HG03432 (cell line): ENCODE data around the gene TPPP.
"Not testable (repeated sequence)": the region's sequence is repeated elsewhere in the genome, so short reads cannot be mapped to it uniquely, and the experiment has no call there.

Source experiments
- ATAC-seq: cut with Tn5 transposase; IDR thresholded peaks from one replicate; pipeline ENCODE4 v1.9.1; 2021; ENCODE audit warnings: mild to moderate bottlenecking, moderate library complexity; ENCODE audit not compliant: unreplicated experiment

TPPP gene

DNA sequence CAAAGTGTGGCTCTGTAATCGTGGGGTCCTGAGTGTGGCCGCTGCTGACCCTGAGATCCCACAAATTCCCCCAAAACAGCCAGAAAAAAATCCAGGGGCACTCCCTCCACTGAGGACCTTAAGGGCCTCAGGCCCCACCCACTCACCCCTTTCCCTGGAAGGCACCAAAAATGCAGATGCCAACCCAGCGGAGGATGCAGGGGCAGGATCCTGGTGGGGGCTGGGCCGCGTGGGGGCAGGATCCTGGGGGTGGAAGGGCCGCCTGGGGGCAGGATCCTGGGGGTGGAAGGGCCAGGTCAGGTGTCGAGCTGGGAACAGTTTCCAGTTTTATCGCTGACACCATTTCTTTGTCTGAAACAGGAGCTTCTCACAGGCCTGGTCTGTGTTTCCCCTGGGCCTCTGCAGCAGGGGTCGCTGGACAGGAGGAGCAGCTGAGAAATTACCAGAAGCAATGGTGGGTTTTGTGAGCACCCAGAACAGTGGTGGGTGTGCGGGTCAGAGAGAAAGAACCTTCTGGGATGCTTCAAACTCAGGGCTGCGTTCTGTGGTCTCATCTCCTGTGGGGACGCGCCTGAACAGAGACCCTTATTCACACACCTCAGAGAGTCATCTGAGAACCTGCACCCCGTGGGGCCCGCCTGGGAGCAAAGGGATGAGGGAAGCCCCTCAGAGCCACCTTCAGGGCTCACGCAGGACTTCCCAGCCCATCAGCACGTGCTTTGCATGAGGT lies 13.8 kb downstream of the TPPP start:
- not testable (repeated sequence) for ATAC-seq

DNA sequence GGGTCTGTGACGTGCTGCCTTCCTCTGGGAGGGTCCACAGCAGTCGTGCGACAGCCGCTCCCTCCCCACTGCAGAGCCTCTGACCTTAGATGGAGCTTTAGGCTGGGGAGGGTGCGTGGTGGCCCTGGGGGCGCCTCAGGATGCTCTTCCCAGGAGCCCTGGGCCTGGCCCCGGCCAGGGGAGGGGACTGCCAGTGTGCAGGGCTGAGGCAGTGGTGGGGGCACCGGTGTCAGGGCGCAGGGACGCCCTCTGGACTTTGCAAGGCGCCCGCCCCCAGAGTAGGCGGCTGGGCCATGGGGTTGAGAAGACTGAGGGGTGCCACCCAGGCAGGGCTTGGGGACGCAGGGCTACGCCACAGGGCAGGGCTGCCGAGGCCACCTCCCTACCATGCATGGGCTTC lies 14.6 kb downstream of the TPPP start:
- not testable (repeated sequence) for ATAC-seq

DNA sequence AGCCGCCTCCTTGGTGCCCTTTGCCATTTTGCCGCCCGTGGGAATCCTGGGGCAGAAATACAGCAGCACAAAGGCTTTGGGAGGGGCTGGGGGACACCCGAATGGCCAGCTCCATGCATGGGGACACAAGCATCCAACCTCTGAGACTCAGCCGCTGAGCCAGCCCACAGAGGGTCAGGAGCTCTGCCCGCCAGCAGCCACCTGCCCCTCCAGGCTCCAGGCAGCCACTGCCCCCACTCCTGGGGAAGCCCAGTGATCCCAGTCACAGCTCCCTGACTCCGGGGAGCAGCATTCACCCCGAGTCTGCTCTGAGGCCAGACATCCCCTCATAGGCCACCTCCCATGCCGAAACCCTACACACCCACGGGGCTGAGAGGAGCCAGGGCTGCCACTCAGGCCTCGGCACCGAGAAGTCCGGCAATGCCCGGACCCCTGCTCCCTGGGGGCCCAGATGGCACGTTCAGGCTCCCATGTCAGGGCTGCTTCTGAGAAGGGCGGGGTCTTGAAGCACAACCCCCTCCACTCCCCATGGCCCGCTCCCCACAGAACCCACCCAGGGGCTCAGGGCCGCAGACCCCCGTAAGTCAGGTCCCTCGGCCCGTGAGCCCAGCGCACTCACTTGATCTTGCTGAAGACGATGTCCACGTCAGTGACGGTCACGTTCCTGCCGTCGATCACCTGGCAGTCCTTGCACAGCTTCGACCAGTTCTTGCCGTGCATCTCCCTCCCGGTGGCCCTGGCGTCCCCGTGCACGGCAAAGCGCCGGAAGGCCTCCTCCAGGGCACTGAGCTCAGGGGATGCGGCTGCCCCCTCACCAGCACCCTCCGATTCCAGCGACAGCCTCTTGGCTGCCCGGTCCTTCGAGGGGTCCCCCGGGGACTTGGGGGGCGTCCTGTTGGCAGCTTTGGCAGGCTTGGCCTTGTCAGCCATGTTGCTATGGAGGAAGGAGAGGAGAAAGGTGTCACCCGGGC lies 15.7 kb downstream of the TPPP start:
- no peak for ATAC-seq

DNA sequence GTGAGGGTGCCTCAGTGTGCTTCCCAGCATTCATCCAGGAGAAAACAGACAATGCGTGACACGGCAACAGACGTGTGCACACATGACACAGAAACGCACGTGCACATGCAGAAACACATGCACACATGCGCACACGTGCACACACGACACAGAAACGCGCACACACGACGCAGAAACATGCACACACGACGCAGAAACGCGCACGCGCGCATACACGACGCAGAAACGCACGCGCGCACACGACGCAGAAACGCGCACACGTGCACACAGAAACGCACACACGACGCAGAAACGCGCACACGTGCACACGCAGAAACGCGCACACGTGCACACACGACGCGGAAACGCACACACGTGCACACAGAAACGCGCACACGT lies 16.5 kb downstream of the TPPP start:
- ATAC-seq, result no peak

- no peak for ATAC-seq
Observed at GRCh38 chr5:675871-676698, 17.1 kb downstream of the TPPP start.

DNA sequence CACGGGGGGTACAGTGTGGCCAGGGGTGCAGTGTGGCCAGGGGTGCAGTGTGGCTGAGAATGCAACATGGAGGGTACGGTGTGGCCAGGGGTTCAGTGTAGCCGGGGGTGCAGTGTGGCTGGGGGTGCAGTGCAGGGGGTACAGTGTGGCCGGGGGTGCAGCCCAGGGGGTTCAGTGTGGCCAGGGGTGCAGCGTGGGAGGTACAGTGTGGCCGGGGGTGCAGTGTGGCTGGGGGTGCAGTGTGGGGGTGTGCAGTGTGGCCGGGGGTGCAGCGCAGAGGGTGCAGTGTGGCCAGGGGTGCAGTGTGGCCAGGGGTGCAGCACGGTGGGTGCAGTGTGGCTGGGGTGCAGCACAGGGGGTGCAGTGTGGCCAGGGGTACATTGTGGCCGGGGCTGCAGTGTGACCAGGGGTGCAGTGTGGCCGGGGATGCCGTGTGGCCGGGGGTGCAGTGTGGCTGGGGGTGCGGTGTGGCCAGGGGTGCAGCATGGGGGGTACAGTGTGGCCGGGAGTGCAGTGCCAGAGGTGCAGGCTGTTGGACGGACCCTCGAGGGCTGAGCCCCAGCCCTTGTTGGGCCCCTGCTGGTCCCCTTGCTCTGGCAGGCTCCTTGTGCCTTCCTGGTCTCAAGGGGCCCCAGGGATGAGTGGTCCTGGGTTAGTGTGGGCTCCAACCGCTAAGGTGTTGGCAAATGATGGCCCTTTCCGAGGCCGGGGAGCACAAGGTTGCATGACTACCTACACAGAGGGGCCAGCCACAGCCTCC lies 17.9 kb downstream of the TPPP start:
- no peak for ATAC-seq

- no peak for ATAC-seq
Observed at GRCh38 chr5:674630-675011, 18.5 kb downstream of the TPPP start.

- ATAC-seq, result no peak
Observed at GRCh38 chr5:673831-674629, 19.1 kb downstream of the TPPP start.

GRCh38 chr5:673161-673830 lies 19.9 kb downstream of the TPPP start:
- ATAC-seq, result no peak

DNA sequence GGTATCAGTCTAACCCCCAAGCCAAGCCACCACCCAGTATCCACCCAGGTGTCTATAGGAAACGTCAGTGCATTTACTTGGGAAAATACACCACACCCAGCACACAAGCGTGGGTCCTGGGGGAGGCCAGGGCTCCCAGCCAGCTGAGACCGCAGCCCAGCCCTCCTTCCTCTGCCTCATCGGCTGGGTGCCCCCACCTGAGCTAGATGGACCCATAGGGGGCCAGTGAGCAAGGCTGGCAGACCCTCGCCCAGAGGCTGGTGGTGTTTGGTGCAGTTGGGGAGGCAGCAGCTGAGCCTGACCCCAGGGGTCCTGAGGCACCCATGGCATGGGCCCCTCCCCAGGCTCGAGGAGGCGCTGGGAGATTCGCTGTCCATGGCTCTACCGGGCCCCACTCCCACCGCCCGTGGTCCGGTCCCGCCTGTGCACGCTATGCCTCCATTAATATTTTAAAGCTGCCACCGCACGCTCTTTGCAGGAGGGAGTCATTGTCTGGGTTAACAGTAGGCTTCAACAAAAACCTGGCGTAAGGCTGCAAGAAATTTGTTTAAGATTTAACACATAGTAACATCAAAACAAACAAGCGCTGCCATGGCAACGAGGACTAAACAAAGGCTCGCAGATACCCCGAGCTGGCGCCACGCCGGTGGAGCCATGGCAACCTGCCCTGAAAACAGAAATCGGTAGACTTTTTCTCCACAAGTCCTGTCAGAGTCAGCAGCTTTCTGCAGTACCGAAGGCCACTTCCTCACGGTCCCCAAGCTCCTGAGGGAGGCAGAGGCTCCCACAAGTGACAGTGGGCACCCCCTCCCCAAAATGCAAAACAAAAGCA lies 20.6 kb downstream of the TPPP start:
- ATAC-seq, result no peak

DNA sequence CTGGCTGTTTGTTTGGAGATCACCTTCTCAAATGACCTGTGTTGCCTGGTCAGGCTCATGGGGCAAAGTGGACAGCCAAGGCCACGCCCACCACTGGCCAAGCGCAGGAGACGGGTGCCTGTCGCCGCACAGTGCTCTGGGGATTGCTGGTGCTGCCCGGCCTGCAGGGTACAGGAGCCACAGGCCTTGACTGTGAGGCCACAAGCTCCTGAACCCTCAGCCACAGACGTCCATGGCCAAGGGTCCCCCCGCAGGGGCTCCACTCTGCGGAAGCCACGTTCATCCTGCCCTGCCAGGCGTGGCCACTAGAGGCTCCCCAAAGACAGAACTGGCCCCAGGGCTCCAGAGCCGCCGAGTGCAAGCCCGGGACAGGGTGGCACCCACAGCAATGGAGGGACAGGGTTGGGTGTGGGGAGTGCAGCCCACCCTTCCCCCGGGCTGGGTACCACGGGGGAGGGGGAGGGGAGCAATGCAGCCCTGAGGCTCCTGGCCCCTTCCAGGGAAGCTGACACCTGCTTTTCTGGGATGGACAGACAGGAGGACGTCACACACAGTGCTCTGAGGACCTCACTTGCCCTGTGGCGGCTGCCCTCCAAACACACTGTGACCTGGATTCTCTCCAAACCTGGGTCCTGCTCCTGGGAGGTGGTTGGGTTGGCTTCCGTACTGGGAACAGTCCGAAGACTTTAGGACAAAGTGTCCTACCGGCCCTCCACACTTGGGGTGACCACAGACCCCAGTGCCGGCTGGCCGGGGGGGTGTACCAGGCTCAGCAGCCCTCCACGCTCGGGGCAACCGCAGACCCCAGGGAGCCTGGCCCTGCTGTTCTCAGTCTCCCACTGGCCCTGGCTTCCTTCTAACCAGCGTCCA lies 21.5 kb downstream of the TPPP start:
- ATAC-seq, result peak; percentile 68

- ATAC-seq, result no peak
Observed at GRCh38 chr5:670396-671270, 22.5 kb downstream of the TPPP start.

- no peak for ATAC-seq
Observed at GRCh38 chr5:669842-670395, 23.2 kb downstream of the TPPP start.

GRCh38 chr5:669111-669841 lies 23.9 kb downstream of the TPPP start:
- ATAC-seq, result no peak

- ATAC-seq, result no peak
Observed at GRCh38 chr5:668283-668995, 24.7 kb downstream of the TPPP start.
